ENCODE measurements around the gene TNKS2. TPM values are rescaled to one million over a fixed set of nuclear protein-coding genes. Genes with fewer than 3 reads are reported as not detected.

Gene TNKS2
- polyA plus RNA-seq, 1 donor (not counting 4 experiments of a cell fraction or from before 2014, with no cell fraction given): 35.4 TPM

DNA sequence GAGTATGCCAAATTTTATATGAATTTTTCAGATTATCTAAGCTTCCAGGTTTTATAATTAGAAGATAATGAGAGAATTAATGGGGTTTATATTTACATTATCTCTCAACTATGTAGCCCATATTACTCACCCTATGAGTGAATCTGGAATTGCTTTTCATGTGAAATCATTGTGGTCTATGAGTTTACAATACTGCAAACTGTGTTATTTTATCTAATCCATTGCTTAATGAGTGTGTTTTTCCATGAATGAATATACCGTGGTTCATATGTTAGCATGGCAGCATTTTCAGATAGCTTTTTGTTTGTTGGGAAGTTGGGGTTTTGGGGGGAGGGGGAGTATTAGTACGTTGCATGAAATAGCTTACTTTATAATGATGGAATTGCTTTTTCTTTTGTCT is 66.5 kb downstream of the TNKS2 start:
- no peaks in the 10 kb centered on the region for H3K27me3 ChIP-seq (ENCODE audit: control insufficient read depth, extremely low read depth, insufficient read depth, low read length)
- TF ChIP-seq, protein P1, sequence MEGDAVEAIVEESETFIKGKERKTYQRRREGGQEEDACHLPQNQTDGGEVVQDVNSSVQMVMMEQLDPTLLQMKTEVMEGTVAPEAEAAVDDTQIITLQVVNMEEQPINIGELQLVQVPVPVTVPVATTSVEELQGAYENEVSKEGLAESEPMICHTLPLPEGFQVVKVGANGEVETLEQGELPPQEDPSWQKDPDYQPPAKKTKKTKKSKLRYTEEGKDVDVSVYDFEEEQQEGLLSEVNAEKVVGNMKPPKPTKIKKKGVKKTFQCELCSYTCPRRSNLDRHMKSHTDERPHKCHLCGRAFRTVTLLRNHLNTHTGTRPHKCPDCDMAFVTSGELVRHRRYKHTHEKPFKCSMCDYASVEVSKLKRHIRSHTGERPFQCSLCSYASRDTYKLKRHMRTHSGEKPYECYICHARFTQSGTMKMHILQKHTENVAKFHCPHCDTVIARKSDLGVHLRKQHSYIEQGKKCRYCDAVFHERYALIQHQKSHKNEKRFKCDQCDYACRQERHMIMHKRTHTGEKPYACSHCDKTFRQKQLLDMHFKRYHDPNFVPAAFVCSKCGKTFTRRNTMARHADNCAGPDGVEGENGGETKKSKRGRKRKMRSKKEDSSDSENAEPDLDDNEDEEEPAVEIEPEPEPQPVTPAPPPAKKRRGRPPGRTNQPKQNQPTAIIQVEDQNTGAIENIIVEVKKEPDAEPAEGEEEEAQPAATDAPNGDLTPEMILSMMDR (optimal IDR thresholded peaks at IDR 0.05 in 1 of 3, IDR thresholded peaks at IDR 0.05 in 1 of 3, conservative IDR thresholded peaks at IDR 0.05 in 1 of 3; ENCODE audit: extremely low read depth in 1 of 3, insufficient read depth in 2 of 3, low read length in 3 of 3): no peak
- TF ChIP-seq EZH2 (IDR thresholded peaks at IDR 0.05; ENCODE audit: low read length): no peak
- no peaks in the 10 kb centered on the region for H4K20me1 ChIP-seq (ENCODE audit: control insufficient read depth, extremely low read depth, insufficient read depth, low read length)
- no peak overlapping the region for H3K9ac ChIP-seq (ENCODE audit: control insufficient read depth, extremely low read depth, insufficient read depth, low read length)
- H3K4me1 ChIP-seq (ENCODE audit: control insufficient read depth, extremely low read depth, insufficient read depth, low read length): no peaks in the 10 kb centered on the region
- H3K4me2 ChIP-seq (ENCODE audit: control insufficient read depth, extremely low read depth, insufficient read depth, low read depth, low read length): no peak overlapping the region
- no peak overlapping the region for H2AFZ ChIP-seq (ENCODE audit: control insufficient read depth, low read length)
- no peaks in the 10 kb centered on the region for H3K9me3 ChIP-seq (ENCODE audit: control insufficient read depth, low read depth, low read length)
- peaks cover 3 to 10% of the 10 kb centered on the region in 2 experiments for H3K36me3 ChIP-seq (ENCODE audit: control insufficient read depth in 2 of 2, extremely low read depth in 1 of 2, insufficient read depth in 2 of 2, low read length in 2 of 2)
- dilution Hi-C loops (cut with MboI; ENCODE audit: extremely low pct_ligation_motif_present, low sequenced_read_pairs): no loop called here
- FAIRE-seq (no peak), DNase-seq (ENCODE audit: low read depth, low spot score) (no peak)
- no peaks in the 10 kb centered on the region for H3K79me2 ChIP-seq (ENCODE audit: control insufficient read depth, insufficient read depth, low read length)
- H3K27ac ChIP-seq (ENCODE audit: control insufficient read depth, insufficient read depth, low read length): no peak overlapping the region
- H3K4me3 ChIP-seq (ENCODE audit: control insufficient read depth in 2 of 3, extremely low read depth in 1 of 3, insufficient read depth in 2 of 3, low read depth in 1 of 3, low read length in 3 of 3): no peak overlapping the region
- no peaks in the 10 kb centered on the region for H3K9me1 ChIP-seq (ENCODE audit: control insufficient read depth, extremely low read depth, insufficient read depth, low read length)

DNA sequence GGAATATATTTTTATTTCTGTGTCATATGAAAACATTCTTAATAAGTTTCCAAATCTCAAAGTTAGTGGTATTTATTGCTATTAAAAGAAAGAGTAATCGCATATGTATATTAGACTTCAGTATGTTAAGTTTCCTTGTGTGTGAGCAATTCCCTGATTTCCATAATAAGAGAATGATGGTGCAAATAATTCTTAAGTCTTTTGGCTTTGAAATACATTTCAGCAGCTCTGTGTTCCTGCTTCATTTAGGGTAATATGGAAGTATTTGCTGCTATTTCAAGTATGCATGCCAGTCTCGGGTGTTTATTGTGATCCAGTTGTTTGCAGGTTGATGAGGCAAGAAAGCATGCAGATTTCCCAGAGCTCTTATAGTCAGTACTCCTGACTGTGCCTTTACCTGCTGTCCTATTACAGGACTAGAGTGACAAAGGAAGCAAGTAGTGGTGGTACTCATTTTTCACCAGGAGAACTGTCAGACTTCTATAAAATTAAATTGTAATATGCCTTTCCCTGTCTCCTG is 67.4 kb downstream of the TNKS2 start:
- Histone ChIP-seq H3K79me2 (ENCODE audit: control insufficient read depth, insufficient read depth, low read length) (no peaks in the 10 kb centered on the region), H3K4me2 (ENCODE audit: control insufficient read depth, extremely low read depth, insufficient read depth, low read depth, low read length) (no peak overlapping the region), H3K27me3 (ENCODE audit: control insufficient read depth, extremely low read depth, insufficient read depth, low read length) (no peaks in the 10 kb centered on the region), H4K20me1 (ENCODE audit: control insufficient read depth, extremely low read depth, insufficient read depth, low read length) (no peaks in the 10 kb centered on the region), H3K9me1 (ENCODE audit: control insufficient read depth, extremely low read depth, insufficient read depth, low read length) (no peaks in the 10 kb centered on the region), H3K27ac (ENCODE audit: control insufficient read depth, insufficient read depth, low read length) (no peak overlapping the region), H3K9ac (ENCODE audit: control insufficient read depth, extremely low read depth, insufficient read depth, low read length) (no peak overlapping the region), H2AFZ (ENCODE audit: control insufficient read depth, low read length) (no peak overlapping the region), H3K4me1 (ENCODE audit: control insufficient read depth, extremely low read depth, insufficient read depth, low read length) (no peaks in the 10 kb centered on the region), H3K9me3 (ENCODE audit: control insufficient read depth, low read depth, low read length) (no peaks in the 10 kb centered on the region), H3K36me3 (ENCODE audit: control insufficient read depth in 2 of 2, extremely low read depth in 1 of 2, insufficient read depth in 2 of 2, low read length in 2 of 2) (peaks cover 3 to 7% of the 10 kb centered on the region in 2 experiments), H3K4me3 (ENCODE audit: control insufficient read depth in 2 of 3, extremely low read depth in 1 of 3, insufficient read depth in 2 of 3, low read depth in 1 of 3, low read length in 3 of 3) (no peak overlapping the region)
- DNase-seq (ENCODE audit: low read depth, low spot score) (no peak), FAIRE-seq (no peak)
- TF ChIP-seq, protein P1 (optimal IDR thresholded peaks at IDR 0.05 in 1 of 3, IDR thresholded peaks at IDR 0.05 in 1 of 3, conservative IDR thresholded peaks at IDR 0.05 in 1 of 3; ENCODE audit: extremely low read depth in 1 of 3, insufficient read depth in 2 of 3, low read length in 3 of 3): no peak
- no peak for TF ChIP-seq EZH2 (IDR thresholded peaks at IDR 0.05; ENCODE audit: low read length)
- dilution Hi-C loops (cut with MboI; ENCODE audit: extremely low pct_ligation_motif_present, low sequenced_read_pairs): no loop called here

Data from keratinocyte (primary cell).